CD4-positive, alpha-beta T cell treated with Interleukin-15 for 4 hours (primary cell): ENCODE data around the gene RAB36.

Source experiments
- DNase-seq: peaks from one replicate; pipeline ENCODE4 v3.0.0-alpha.2; 2020; ENCODE audit warnings: low spot score

Gene RAB36

GRCh38 chr22:23137905-23138561 lies 7.2 kb upstream of the RAB36 start:
- DNase-seq: peak; percentile 69

- DNase-seq: no peak
These were observed 6.5 kb upstream of the RAB36 start for GRCh38 chr22:23138584-23139435.

GRCh38 chr22:23140385-23140784 lies 4.9 kb upstream of the RAB36 start:
- no peak for DNase-seq

GRCh38 chr22:23142546-23143105 lies 2.7 kb upstream of the RAB36 start:
- DNase-seq: no peak

- DNase-seq: no peak
These were observed 2.2 kb upstream of the RAB36 start for GRCh38 chr22:23143119-23143518.

GRCh38 chr22:23144432-23144831 lies 845 bp upstream of the RAB36 start:
- DNase-seq: no peak

- no peak for DNase-seq
These were observed 697 bp downstream of the RAB36 start for GRCh38 chr22:23145878-23146470.

- no peak for DNase-seq
These were observed 1.4 kb downstream of the RAB36 start for GRCh38 chr22:23146478-23147205.

GRCh38 chr22:23147617-23148387 lies 2.5 kb downstream of the RAB36 start:
- DNase-seq: no peak

- DNase-seq: no peak
These were observed 4.5 kb downstream of the RAB36 start for GRCh38 chr22:23149743-23150238.

- DNase-seq: no peak
These were observed 5.5 kb downstream of the RAB36 start for GRCh38 chr22:23150762-23151161.

- DNase-seq: no peak
These were observed 6.5 kb downstream of the RAB36 start for GRCh38 chr22:23151827-23152226.

- no peak for DNase-seq
These were observed 7.2 kb downstream of the RAB36 start for GRCh38 chr22:23152238-23153114.

- no peak for DNase-seq
These were observed 8.7 kb downstream of the RAB36 start for GRCh38 chr22:23153994-23154393.

GRCh38 chr22:23154461-23154860 lies 9.2 kb downstream of the RAB36 start:
- DNase-seq: no peak

GRCh38 chr22:23155143-23155542 lies 9.9 kb downstream of the RAB36 start:
- DNase-seq: no peak

- DNase-seq: no peak
These were observed 10.6 kb downstream of the RAB36 start for GRCh38 chr22:23155831-23156230.

GRCh38 chr22:23156286-23156685 lies 11.0 kb downstream of the RAB36 start:
- DNase-seq: no peak

GRCh38 chr22:23157560-23158515 lies 12.6 kb downstream of the RAB36 start:
- no peak for DNase-seq
